T follicular helper cell (primary cell): ENCODE data around the gene RBM39.
A peak's percentile ranks its signal among the peaks of the same experiment; 100 is the strongest.
"Not testable (repeated sequence)": the region's sequence is repeated elsewhere in the genome, so short reads cannot be mapped to it uniquely, and the experiment has no call there.

ENCODE experiments used
- DNase-seq: peaks from one replicate; pipeline ENCODE4 v3.0.0-alpha.2; 2020; ENCODE audit warnings: low read depth
- total RNA-seq, 2 experiments: gene quantifications; one replicate each; lab custom pipeline; 2026; lab: John Stamatoyannopoulos, UW

RBM39 gene
- total RNA-seq: 717 to 721 reads per million in 2 experiments

- peak; percentile 100 for DNase-seq
Measured at GRCh38 chr20:35741892-35742740, at the start of gene RBM39. RBM39 (minus strand) TSS chr20:35742260; CDS start chr20:35740874, 1,386 bp downstream.

DNA sequence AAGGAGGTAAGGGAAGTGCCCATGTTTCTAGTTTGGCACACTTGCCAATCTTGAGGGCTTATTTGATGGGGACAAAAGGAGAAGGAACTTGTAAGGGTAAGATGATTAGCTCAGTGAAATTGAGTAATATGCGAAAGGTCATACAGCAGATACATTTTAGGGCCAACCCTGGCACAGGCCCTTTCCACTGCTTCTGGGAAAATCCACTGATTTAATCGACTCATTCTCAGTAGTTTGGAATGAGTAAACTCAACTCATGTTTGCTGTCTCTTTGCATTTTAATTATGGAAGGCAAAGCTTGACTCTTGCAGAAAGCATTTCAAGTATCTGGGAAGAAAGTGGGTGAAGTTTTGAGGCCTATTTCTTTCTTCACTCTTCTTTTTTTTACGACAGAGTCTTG lies 49.8 kb upstream of the RBM39 start:
- no peak for DNase-seq

- no peak for DNase-seq
Measured at GRCh38 chr20:35791097-35791496, 49.0 kb upstream of the RBM39 start.

DNA sequence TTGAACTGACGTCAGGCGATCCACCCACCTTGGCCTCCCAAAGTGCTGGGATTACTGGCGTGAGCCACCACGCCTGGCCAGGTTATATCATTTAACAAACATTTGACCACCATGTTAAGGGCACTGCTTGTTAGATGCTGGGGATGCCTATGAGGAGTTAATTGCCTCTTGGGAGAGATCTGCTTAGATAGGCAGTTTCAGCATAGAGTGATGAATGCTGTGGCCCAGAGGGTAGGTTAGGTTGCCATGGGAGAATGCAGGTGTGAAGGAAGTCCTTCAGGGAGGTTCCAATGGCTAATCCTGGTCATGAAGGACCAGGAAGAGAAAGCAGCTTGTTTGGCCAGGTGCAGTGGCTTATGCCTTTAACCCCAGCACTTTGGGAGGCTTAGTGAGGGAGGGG lies 46.7 kb upstream of the RBM39 start:
- DNase-seq: no peak

DNA sequence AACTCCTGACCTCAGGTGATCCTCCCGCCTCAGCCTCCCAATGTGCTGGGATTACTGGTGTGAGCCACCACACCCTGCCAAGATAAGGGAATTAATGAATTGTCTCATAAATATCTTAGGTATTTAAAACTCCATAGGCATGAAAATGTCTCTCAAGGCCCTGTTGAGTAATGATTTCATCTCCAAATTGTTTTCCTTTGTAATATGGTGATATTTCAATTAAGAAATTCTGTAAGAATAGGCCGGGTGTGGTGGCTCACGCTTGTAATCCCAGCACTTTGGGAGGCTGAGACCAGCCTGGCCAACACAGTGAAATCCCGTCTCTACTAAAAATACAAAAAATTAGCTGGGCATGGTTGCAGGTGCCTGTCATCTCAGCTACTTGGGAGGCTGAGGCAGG lies 43.5 kb upstream of the RBM39 start:
- not testable (repeated sequence) for DNase-seq

GRCh38 chr20:35783811-35784210 lies 41.8 kb upstream of the RBM39 start:
- not testable (repeated sequence) for DNase-seq

GRCh38 chr20:35776513-35777101 lies 34.5 kb upstream of the RBM39 start:
- no peak for DNase-seq

GRCh38 chr20:35774391-35774790 lies 32.3 kb upstream of the RBM39 start:
- no peak for DNase-seq

DNA sequence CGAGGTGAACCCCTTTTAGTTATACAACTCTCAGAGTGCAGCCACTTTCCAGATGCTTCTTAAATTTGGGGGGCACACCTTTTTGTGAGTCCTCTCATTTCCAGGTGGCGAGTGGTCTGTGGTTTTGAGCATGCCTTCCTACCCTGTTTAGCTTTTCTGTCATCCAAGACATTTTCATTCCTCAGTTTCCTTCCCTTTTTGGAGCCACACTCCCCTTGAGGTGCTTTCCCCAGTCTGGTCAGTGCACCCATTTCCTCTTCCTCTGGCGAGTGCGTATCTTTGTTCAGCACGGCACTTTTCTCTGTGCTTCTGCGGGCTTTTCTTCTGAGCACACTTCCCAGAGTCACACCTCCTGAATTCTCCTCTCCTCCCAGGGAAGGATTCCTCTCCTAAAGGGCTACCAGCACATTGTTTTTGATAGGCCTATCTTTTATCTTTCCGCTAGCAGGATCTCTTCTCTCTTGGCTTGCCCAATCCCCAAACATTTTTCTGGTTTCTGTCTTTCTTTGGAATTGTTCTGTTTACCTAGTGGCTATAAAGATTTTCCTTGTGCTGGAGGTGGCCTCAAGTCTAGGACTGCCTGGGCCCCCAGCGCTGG lies 31.2 kb upstream of the RBM39 start:
- no peak for DNase-seq

DNA sequence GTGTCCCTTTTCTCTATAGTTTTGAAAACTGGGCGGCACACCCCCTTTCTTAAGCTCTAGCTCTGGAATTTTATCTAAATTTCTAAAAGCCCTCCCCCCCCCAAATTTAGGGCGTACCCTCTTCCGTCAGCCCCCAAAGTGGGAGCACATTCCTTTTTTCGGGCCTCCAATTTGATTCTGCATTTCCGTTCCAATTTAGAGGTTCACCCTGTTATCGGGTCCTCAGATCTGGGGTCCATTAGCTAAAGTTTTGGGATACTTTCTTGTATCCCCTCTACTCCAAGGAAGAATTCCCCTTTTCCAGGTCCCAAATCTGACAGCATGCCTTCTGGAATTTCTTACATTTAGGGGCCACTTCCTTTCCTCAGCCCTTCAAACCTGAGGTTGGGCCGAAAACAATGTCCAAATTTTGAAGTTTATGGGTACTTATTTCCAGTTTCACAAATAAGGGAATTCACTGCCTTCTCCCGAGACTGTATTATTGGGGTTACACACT lies 30.6 kb upstream of the RBM39 start:
- DNase-seq: no peak

DNA sequence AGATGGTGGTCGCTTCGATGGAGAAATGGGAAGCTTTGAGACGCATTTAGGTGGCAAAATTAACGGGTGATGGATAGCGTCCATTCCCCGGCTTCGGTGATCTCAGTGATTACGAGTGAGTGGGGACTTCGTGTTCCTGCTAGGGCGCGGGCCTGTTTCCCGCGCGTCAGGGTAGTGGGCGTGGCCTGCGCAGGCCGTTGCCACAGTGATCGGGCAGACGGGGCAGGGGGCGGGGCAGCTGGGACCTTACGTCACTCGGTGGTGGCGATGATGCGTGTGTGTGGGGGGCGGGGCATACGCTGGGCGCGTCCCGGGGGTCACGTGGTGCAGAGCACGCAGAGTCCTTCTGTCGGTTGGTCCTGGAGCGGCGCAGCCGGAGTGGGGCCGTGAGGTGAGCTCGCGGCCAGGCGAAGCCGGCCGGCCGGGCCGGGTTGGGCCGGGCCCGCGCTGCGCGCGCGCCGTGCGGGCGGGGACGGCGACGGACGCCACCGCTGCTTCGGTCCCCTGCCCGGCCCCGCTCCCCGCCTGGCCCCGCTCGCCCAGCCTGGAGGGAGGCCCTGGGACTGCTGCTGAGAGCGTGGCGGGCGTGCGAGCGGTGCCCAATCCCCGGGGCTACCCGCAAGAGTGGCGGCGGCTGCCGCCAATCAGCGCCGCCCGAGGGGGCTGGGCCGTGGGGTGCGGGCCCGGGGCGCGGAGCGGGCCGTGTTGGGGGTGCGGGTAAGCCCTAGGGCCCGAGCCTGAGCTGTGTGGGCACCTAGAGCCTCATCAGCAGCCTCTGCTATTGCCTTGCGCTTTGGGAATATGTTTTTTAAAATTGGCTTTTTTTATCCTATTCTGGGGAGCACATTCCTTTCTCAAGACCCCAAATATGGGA lies 29.9 kb upstream of the RBM39 start, which contains the start of gene PHF20:
Gene PHF20 (plus strand): TSS at position 327 of the 874 bp plus-strand sequence. CDS start 29,508 bp downstream, outside the sequence.
- peak; percentile 100 for DNase-seq

DNA sequence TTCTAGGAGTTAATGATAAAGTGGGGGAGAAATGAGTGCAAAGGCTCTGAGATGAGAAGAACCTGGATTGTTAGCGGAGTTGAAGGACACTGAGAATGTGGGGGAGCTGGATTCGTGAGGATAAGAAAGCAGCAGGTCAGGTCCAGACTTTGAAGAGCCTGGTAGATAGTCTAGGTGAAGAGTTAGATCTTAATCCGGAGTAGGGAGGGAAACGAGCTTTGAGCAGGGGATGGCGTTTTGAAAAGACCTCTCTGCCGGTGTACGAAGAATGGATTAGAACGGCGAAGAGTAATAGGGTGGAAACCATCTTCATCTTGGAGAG lies 29.3 kb upstream of the RBM39 start:
- no peak for DNase-seq

DNA sequence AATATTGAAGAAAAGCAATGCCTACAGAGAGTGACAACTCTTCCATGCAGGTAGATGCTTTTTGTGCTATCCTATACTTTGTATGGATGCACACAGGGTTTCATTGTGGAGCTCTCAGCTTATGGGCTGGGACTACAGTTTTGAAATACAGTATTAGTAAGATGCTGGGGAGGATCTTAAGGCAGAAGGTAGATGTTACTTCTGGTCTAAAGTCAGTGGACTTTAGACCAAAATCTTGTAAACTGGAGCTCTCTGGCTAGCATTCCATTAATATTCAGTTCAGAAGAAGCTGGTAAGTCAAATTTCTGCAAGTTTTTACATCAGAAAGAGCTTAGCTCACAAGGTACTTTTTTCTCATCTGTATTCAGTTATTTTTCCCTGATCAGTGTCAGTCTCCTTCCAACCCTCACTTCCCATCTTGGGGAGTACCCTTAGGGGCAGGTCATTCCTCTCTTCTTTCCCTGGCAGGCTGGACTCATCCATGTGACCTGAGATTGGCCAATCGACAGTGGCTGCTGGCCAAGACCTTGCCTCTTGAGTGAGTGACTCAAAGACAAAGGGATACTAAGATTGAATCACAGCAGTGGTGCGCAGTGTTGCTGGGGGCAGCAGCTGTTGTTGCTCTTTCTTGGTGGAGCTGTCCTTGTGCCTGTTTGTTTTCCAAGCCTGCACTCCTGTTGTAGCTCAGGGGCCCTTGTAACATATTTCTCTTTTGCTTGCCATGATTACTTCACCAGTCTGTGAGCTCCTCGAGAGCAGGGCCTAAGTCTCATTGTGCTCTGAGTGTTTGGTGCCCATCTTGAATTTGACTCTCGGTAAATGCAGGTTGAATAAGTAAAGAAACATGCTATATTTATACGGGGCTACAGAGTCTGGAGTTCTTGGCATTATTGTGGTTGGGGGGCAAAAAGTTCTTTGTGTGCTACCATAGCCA lies 26.9 kb upstream of the RBM39 start:
- no peak for DNase-seq

- DNase-seq: peak; percentile 55
Measured at GRCh38 chr20:35767683-35768481, 25.8 kb upstream of the RBM39 start.

- no peak for DNase-seq
Measured at GRCh38 chr20:35766843-35767242, 24.8 kb upstream of the RBM39 start.

- DNase-seq: not testable (repeated sequence)
Measured at GRCh38 chr20:35764936-35765335, 22.9 kb upstream of the RBM39 start.

DNA sequence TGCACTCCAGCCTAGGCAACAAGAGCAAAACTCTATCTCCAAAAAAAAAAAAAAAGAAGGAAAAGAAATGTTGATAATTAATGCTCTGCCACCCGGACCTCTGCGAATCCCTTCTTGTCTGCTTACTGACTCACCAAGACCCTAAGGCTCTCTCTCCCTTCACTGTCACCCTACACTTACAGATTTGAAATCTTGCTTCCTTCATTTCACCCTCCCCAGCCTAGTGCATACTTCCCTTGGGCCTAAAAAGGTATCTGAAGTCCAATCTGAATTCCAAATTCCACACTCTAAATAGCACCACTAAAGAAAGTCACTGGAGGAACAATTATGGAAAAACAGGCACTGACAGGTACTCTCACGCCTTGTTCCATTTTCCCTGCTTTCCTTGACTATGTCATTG lies 20.4 kb upstream of the RBM39 start:
- DNase-seq: no peak

GRCh38 chr20:35761548-35761947 lies 19.5 kb upstream of the RBM39 start:
- DNase-seq: not testable (repeated sequence)

- DNase-seq: no peak
Measured at GRCh38 chr20:35757098-35757705, 15.1 kb upstream of the RBM39 start.
